ENCODE measurements around the gene PRDM2. TPM values are rescaled to one million over a fixed set of nuclear protein-coding genes. Genes with fewer than 3 reads are reported as not detected.

PRDM2 gene
- total RNA-seq, 2 donors from 2014 or later: 29.3 to 30.0 TPM

GRCh38 chr1:13766592-13767564 lies 66.9 kb downstream of the PRDM2 start:
- no peaks in the 10 kb centered on the region for H3K36me3 ChIP-seq
- no peaks in the 10 kb centered on the region for H3K27me3 ChIP-seq
- H3K9me3 ChIP-seq: no peaks in the 10 kb centered on the region
- no peak for TF ChIP-seq CTCF (IDR thresholded peaks at IDR 0.05)
- H3K27ac ChIP-seq: no peak overlapping the region
- no peaks in the 10 kb centered on the region for H3K4me1 ChIP-seq
- no peak overlapping the region for H3K9ac ChIP-seq (ENCODE audit: low read depth in 2 of 2, low read length in 2 of 2)
- intact Hi-C loops (cut with DNase I): no loop called here
- no peak overlapping the region for H3K4me3 ChIP-seq
- DNase-seq: no peak

GRCh38 chr1:13769212-13769611 lies 69.2 kb downstream of the PRDM2 start:
- no peaks in the 10 kb centered on the region for H3K27me3 ChIP-seq
- H3K36me3 ChIP-seq: no peaks in the 10 kb centered on the region
- DNase-seq: no peak
- H3K9me3 ChIP-seq: no peaks in the 10 kb centered on the region
- no peak for TF ChIP-seq CTCF (IDR thresholded peaks at IDR 0.05)
- H3K4me1 ChIP-seq: no peaks in the 10 kb centered on the region
- no peak overlapping the region for H3K9ac ChIP-seq (ENCODE audit: low read depth in 2 of 2, low read length in 2 of 2)
- intact Hi-C loops (cut with DNase I): no loop called here
- no peak overlapping the region for H3K27ac ChIP-seq
- H3K4me3 ChIP-seq: no peak overlapping the region

- H3K9ac ChIP-seq (ENCODE audit: low read depth in 2 of 2, low read length in 2 of 2): no peak overlapping the region
- no peaks in the 10 kb centered on the region for H3K4me1 ChIP-seq
- no peak for DNase-seq
- H3K4me3 ChIP-seq: no peak overlapping the region
- intact Hi-C loops (cut with DNase I): no loop called here
- no peak overlapping the region for H3K27ac ChIP-seq
- H3K36me3 ChIP-seq: no peaks in the 10 kb centered on the region
- H3K9me3 ChIP-seq: no peaks in the 10 kb centered on the region
- no peaks in the 10 kb centered on the region for H3K27me3 ChIP-seq
- no peak for TF ChIP-seq CTCF (IDR thresholded peaks at IDR 0.05)
These were observed 69.8 kb downstream of the PRDM2 start for GRCh38 chr1:13769830-13770229.

GRCh38 chr1:13770743-13771142 lies 70.8 kb downstream of the PRDM2 start:
- TF ChIP-seq CTCF (IDR thresholded peaks at IDR 0.05): no peak
- Histone ChIP-seq H3K4me1 (no peaks in the 10 kb centered on the region), H3K9me3 (no peaks in the 10 kb centered on the region), H3K4me3 (no peak overlapping the region), H3K36me3 (no peaks in the 10 kb centered on the region), H3K27ac (no peak overlapping the region), H3K27me3 (no peaks in the 10 kb centered on the region), H3K9ac (ENCODE audit: low read depth in 2 of 2, low read length in 2 of 2) (no peak overlapping the region)
- no peak for DNase-seq
- intact Hi-C loops (cut with DNase I): no loop called here

- H3K9ac ChIP-seq (ENCODE audit: low read depth in 2 of 2, low read length in 2 of 2): no peak overlapping the region
- no peaks in the 10 kb centered on the region for H3K9me3 ChIP-seq
- no peaks in the 10 kb centered on the region for H3K27me3 ChIP-seq
- H3K4me3 ChIP-seq: no peak overlapping the region
- intact Hi-C loops (cut with DNase I): no loop called here
- no peak for DNase-seq
- no peak overlapping the region for H3K27ac ChIP-seq
- no peak for TF ChIP-seq CTCF (IDR thresholded peaks at IDR 0.05)
- no peaks in the 10 kb centered on the region for H3K36me3 ChIP-seq
- no peaks in the 10 kb centered on the region for H3K4me1 ChIP-seq
These were observed 71.8 kb downstream of the PRDM2 start for GRCh38 chr1:13771745-13772144.

All from colonic mucosa (tissue), 4 donors.